ENCODE measurements around the gene SLC12A5. TPM values are rescaled to one million over a fixed set of nuclear protein-coding genes. Genes with fewer than 3 reads are reported as not detected.

The SLC12A5 gene
- total and polyA plus RNA-seq, 2 of the 4 experiments (the other 2 are of a cell fraction), result 2.2 TPM; not detected in 1

DNA sequence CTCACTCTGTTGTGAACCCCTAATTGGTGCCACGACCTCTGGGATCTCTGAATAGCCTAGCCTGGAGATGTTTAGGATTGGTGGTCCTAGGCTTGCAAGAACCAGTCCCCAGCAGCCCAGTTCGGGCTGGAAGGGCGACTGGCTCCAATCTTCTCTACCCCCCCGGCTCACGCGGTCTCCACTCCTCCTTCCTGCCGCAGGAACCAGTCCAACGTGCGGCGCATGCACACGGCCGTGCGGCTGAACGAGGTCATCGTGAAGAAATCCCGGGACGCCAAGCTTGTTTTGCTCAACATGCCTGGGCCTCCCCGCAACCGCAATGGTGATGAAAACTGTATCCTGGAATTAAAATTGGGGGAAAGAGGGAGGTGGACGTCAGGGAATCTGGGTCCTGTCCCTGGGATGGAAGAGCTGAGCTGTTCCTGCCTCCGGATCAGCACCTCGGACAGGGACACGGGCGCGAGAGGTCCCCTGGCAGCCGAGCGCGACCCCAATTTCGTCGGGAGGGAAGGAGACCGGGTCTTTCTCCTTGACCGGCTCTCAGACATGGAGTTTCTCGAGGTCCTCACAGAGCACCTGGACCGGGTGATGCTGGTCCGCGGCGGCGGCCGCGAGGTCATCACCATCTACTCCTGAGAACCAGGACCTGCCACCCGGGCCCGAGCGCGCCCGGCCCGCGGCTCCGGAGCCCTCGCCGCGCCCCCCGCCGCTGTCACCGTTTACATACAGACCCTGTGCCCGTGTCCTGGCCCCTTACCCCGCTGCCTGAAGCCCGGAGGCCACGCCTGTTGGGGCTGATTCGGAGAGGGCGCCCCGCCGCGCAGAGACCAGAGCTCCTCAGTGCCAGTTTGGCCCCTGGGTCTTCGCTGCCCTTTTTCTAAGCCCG, 28.2 kb downstream of the SLC12A5 start (continued):
- TF ChIP-seq, protein P1, sequence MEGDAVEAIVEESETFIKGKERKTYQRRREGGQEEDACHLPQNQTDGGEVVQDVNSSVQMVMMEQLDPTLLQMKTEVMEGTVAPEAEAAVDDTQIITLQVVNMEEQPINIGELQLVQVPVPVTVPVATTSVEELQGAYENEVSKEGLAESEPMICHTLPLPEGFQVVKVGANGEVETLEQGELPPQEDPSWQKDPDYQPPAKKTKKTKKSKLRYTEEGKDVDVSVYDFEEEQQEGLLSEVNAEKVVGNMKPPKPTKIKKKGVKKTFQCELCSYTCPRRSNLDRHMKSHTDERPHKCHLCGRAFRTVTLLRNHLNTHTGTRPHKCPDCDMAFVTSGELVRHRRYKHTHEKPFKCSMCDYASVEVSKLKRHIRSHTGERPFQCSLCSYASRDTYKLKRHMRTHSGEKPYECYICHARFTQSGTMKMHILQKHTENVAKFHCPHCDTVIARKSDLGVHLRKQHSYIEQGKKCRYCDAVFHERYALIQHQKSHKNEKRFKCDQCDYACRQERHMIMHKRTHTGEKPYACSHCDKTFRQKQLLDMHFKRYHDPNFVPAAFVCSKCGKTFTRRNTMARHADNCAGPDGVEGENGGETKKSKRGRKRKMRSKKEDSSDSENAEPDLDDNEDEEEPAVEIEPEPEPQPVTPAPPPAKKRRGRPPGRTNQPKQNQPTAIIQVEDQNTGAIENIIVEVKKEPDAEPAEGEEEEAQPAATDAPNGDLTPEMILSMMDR (conservative IDR thresholded peaks at IDR 0.05; ENCODE audit: low read depth, low read length), result no peak
